HG02970 (cell line): ENCODE measurements around the gene MAPK10.
"Not testable (repeated sequence)": the region's sequence is repeated elsewhere in the genome, so short reads cannot be mapped to it uniquely, and the experiment has no call there.

Source experiments
- ATAC-seq: cut with Tn5 transposase; IDR thresholded peaks from one replicate; pipeline ENCODE4 v1.9.1; 2021; ENCODE audit warnings: mild to moderate bottlenecking, moderate library complexity, moderate number of reproducible peaks; ENCODE audit not compliant: unreplicated experiment, low FRiP score

Gene MAPK10

DNA sequence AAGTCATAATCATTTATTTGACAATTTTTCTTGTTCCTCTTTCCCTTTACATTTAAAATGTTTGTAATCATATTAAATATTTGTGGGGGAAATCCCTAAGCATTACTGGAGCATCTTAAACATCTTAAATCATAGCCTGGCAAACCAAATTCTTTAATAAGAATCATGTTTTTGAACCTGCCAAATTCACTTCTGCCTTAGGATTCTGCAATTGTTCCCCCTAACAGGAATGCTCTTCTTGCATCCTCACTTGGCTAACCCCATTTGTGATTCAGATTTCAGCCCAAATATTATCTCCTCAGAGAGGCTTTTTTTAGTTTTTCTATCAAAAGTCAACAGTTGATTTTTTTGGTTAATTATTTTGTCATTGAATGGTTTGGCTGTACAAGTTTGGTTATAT, 241.1 kb downstream of the MAPK10 start:
- ATAC-seq, result no peak

DNA sequence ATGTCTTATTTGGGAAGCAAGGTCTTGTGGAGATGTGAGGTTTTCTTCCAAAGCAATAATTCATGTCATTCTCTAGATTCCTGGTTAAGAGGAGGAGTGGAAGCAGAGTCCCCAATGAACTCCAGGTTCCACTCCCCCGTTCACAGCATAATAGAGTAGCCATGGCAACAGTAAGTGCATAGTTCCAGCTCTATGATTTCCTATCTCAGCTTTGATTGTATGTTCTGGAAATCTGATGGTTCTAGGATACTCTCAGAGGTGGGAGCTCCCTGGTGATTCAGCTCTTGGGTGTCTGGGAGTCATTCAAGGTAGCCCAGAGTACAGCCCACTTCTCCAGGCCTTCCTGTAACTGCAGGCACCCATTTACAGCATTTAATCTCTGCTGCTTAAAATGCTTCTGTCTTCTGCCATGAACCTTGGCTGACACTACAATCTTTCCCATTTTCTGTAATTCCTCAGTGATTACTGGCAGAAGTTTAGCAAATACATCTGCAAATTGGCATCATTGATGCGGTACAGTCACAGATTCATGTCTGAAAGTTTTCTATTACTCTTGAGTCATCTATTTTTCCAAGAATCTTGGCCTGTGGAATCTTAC, 242.0 kb downstream of the MAPK10 start:
- ATAC-seq, result no peak

DNA sequence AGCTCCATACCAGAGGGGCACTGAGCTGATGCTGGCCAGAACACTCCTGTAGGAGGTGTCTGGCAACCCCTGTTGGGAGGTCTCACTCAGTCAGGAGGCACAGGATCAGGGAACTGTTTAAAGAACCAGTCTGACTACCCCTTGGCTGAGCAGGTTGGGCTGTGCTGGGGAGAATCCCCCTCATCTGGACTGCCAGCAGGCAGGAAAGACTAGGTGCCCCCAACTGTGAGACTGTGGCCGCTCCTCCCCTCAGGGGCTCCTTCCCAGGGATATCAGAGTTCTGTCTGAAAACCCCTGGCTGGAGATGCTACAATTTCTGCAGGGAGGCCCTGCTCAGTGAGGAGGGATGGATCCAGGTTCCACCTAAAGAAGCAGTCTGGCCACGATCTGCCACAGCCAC, 245.3 kb downstream of the MAPK10 start:
- no peak for ATAC-seq

DNA sequence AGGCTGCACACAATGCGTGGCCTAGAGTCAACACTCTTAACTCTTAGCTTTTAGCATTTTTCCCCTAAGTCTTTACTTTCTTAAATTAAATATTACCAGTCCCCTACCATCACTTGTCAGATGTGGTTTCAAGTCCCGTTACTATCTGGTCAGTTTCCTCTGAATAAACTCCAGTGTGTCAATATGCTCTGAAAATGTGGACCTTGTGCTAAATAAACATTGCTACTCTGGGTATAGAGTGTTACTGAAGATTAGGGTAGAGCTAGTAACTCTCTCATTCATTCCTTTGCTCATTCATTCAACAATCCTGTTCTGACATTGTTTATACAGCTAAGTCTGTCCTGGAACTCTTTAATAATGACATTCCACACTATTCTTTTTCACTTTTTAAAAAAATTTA, 251.0 kb downstream of the MAPK10 start:
- ATAC-seq, result no peak

DNA sequence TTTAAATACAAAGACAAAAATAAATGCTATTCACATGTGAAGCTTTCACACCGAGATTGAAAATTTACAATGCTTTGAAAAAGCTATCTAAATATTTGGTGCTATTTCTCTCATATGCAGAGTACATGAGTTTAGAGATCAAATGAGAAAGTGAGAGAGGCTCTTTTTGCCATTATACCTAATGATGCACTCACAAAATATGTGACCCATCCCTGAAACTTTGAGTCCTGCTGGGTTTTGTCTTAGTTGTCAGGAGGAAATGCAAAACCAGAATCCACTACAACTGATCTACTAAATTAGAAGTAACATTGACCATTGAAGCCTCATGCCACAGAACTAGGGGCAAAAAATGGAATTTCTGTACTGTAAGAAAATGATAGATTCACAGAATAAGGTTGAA, 251.7 kb downstream of the MAPK10 start:
- ATAC-seq, result no peak

DNA sequence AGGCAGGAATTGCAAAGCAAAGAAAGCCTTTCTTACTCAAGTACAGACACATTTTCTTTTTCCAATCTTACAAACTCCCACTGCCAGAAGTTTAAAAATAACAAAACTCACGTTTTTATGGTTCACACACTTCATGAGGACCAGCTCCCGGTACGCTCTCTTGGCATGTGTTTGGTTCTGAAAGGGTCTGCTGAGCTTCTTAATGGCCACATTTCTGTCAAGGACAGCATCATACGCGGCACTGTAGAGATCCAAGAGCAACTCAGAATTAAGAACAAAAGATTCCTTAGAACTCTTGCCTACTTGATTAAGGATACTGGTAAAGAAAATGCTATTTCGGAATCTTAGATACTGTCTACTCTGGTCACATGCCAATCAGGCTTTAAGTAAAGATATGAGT, 252.7 kb downstream of the MAPK10 start:
- ATAC-seq, result no peak

DNA sequence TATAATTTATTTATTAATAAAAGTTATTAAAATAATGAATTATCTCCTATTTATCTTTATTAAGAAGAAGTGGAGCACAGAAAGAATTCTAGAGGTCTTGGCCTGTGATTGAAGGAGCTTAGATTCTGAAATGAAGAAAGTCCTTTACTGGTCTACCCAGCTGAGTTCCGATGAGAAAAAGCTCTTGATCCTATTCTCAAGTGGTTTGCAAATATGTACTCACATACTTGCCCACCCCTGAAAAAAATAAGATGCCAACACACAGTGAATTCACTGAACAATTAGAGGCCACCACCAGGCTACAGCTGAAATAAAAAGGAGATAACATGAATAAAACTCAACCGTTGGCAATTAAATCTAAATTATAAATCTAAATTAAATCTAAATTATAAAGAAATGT, 253.4 kb downstream of the MAPK10 start:
- ATAC-seq, result no peak

DNA sequence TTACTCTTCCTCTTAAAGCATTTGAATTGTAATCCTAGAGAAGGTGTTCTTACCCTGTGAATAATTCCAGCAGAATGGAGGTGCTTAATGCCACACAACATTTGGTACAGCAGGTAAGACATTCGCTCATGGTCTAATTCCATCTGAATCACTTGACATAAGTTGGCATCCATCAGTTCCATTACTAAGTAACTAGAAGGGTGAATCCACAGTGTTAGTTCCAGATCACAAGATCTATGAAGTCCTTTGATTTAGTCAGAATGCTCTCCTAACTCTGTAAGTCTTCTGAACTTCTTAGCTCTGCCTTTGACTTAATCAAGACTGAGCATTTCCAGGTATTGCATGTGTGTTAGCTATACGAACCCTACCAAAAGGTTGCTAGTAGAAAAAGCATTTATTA, 258.0 kb downstream of the MAPK10 start:
- ATAC-seq, result no peak

DNA sequence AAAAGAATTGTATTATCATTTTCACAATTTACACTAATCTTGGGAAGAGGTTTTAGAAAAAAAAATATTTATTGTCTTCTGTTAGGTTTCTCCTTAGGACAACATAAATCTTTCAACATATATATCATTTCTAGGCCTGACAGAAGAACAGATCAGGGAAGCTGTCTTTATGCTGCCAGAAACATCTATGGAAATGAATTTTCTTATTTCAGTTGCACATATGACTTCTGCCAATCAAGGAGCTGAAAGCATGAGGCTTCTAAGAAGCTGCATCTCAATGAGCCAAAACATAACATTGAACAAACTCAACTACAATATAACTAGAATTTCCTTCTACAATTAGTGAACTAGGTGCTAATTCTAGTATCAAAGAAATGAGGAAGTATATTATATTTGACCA, 258.4 kb downstream of the MAPK10 start:
- ATAC-seq, result no peak

DNA sequence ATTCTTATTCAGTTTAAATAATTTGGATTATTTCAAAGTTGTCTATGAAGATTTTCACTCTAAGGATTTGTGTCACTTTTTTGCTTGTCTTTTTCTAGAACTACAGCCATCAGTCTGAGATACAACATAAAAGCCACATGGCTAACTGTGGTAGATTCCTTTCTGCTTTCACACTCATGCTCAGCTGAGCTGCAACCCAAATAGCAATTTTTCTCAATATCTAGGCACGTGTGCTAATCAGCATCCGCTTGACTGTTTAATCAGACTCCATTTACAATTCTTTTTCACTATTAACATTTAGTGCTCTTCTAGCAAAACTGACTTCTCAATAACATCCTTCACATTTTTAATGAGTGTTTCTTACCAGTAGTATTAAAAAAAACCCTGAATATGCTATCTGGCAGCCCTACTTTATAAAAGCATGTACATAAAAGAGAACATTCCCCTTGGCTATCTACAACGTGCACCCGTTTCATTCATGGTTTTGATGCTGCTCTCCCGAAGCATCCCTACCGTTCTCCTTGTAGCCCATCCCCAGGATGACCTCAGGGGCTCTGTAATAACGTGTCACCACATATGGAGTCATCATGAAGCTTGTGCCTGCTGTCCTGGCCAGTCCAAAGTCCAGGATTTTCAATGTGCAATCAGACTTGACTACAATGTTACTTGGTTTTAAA, 259.2 kb downstream of the MAPK10 start:
- ATAC-seq, result no peak

DNA sequence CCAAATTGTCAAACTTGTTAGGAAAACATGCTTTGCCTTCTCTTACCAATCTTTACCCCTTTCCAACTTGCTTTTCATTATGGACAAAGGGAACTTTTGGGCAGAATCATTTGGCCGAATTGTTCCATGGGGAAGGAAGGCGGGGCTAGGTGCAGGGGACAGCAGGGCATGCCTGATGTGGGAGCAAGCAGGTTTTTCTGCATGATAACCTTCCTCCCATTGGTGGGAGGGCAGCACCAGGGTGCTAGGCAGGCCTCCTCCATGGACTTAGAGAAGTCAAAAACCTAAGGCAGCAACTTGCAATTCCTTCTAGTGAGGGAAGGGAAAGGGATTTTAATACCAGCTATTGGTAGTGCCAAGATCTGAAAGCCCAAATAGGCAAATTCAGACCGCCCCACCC, 260.5 kb downstream of the MAPK10 start:
- ATAC-seq, result no peak

DNA sequence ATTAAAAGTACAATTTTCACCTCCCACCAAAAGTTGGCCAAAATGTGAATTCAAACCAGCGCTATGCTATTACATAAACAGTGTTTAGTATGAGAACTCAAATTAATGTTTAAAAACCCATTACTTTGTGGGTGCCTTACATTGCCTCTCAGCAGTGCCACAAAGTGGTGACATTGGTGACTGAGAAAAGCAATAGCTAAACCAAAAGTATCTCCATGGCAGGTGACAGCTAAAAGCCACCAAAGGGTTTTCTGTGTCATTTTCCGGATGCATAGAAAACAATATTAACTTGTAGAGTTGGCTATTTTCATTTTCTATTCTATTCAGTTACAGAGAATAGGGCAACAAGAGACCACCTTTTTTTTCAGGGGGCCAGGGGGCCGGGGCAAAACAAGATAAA, 261.2 kb downstream of the MAPK10 start:
- ATAC-seq, result no peak

DNA sequence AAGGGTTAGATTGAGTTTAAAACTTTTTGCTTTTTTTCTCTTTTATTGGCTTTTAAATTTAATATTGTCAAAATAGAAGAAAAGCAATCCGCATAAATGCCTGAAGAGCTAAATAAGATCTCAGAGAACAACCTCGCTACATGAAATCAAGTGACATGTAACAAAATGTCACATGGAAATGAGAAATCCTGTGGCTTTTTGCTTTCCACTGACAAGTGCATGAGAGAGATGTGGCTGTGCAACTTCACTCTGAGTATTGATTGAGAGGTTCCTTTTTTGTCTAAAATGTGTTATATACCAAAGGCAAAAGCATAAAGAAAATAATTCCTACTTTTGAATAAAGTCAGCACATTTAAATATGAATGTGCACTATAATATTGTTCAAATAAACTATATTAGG, 263.5 kb downstream of the MAPK10 start:
- ATAC-seq, result no peak

DNA sequence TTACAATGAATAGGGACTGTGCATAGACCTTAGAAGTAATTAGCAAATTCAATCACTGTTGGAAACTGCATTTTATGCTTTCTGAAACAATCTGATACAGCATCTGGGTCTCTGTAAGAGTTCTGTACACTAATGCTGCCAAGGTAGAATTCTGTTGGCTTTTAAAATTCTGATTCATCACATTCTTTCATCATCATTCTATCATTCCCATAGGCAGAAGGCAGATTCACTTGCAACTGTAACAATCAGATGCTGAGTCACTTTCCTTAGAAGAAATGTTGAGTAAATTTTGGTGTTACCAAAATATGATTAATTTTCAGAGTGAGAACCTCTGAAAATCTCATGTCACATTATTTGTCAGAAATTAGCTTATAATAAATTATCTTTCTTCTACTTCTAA, 267.2 kb downstream of the MAPK10 start:
- no peak for ATAC-seq

DNA sequence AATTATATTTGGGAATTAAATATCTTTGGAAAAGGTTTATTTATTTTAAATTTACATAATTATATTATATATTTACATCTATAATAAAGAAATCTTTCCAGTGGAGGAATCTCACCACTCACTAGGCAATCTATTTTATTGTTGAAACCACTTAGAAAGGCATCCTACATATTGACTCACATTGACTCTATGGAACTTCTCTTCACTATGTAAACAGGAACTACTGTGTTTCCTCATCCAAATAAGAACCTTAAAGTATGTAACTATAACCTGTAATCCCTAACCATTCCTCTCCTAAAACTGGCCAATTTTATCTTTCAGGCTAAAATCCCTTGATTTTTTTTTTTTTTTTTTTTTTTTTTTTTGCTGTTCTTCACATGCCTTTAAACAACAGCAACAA, 268.7 kb downstream of the MAPK10 start:
- no peak for ATAC-seq

DNA sequence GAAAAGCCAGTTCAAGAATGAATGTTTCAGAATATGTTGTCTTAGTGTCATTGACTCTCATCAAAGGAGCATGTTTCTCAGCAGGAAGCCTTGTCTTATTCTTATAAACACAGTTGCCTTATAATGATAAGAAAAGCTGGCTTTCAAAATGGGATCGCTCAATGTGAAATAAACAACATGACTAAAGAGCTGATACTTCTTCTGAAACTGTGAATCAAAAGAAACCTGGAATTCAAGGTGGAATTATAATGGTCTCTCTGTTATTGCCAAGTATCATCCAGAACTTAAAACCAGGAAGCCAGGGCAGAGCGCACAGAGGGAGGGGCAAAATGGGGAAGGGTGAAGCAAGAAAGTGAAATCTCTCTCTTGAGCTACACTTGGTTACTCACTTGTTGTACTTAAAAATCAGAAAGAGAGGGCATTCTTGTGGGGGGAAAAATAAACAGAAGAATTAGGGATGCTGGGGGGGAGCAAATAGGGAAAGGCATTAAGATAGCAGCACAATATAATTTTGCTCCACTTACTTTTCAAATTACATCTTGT, 270.0 kb downstream of the MAPK10 start:
- no peak for ATAC-seq

DNA sequence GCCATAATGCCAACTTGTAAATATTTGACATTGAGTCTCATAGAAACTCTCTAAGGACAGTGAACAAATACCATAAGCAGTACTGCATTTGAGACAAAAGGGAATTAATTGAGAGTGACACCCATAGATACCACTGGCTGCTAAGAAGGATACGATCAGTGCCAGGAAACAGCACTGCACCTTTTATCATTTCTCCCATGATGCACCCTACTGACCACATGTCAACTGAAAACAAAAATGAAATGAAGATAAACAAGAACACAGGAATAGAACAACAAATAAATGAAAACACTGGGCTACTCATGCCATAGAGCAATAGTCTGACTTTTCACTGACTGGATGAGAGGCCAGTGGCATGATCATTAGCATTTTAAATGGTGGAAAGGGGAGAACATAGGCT, 270.8 kb downstream of the MAPK10 start:
- ATAC-seq, result no peak

DNA sequence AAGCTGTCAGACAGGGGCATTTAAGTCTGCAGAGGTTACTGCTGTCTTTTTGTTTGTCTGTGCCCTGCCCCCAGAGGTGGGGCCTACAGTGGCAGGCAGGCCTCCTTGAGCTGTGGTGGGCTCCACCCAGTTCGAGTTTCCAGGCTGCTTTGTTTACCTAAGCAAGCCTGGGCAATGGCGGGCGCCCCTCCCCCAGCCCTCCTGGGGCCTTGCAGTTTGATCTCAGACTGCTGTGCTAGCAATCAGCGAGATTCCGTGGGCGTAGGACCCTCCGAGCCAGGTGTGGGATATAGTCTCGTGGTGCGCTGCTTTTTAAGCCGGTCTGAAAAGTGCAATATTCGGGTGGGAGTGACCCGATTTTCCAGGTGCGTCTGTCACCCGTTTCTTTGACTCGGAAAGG, 284.1 kb downstream of the MAPK10 start:
- ATAC-seq, result not testable (repeated sequence)

DNA sequence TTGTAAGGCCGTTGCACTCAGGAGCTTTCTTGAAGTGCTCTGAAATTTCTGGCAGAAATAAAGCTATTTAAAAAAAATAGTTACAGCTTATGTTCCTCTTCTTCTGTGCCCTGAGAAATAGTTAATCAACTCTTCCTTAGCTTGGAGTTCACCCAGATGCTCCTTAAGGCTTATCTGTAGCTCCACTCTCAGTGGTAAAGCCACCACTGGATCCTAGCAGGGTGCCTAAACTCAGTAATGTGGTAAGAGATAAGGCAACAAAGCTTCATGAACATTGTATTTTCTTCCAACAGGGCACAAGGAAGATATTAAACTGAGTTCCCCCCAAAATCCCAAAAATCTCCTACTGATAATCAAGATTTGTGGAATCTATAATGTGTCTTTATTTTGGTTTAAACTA, 299.5 kb downstream of the MAPK10 start:
- ATAC-seq, result no peak

DNA sequence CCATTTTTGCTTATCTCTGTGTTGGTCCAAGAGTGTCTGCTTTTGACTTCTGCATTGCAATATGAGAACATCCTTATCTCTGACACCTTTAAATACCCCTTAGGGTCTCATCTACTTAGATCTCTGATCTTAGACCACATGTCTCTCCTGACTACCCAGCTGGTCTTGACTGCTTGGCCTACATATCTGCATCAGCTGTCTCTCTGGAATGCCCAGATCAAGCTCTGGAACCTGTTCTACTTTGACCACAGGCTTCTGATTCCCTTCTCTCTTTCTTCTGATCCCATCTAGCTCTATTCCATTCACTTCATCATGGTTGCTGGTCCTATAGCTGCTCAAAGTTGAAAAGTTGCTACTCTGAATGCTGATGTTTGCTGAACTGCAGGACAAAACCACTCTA, 301.2 kb downstream of the MAPK10 start:
- ATAC-seq, result no peak

DNA sequence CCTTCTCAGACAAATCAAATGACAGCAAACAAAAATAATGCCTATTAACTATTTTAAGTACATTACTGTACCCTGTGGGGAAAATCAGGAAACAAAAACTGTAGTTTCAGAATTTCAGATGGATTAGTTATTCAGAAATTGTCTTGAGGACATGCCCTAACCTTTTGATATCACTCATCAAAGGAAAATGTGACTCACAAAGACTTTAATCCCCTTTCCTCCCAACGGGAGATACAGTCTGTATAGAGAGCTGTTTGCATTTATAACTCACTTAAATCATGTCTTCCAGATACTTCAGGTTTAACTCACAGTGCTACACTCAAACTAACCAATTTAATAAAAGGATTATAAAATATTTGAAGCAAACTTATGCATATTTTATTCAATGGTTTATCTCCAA, 304.0 kb downstream of the MAPK10 start:
- ATAC-seq, result no peak

DNA sequence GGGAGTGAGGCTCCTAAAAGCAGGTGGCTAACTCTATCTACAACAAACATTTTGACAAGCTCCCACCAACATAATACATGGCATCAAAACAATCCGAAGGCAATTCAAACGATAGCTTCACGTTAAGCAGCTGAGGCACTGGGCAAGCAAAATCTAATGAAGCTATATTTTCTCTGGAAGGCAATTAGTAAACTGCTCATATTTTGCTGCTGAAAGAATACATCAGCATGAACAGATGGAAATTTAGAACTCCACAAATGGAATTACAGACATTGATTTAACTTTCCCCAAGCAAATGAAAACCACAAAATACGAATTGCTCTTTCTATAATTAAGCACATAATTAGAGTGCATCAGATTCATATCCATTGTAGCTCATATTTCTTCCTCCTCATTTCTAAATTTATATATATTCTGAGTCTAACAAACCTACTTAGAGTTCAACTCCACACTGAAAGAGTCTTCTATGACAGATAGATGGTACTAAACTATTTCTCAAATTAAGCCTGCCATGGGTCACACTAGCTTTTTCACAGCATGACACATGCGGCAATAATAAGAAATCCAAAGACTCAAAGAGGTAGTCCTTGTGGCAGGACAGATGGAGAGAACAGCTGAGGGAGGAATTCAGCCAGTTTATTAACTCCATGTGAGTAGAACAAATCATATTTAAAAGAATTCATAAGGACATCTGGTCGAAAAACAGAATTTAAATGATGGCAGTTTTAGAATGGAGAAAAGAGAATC, 305.4 kb downstream of the MAPK10 start:
- no peak for ATAC-seq
